OCI-LY3 (cell line): ENCODE measurements around the gene RBM20.

Source experiments
- EZH2phosphoT487 ChIP-seq: fragments of 200-600 bp; shearing (Covaris generic); IDR thresholded peaks from 2 replicates; pipeline ENCODE4 v1.6.1; 2018; ENCODE audit warnings: antibody characterized with exemption, mixed run types, low read depth
- TF ChIP-seq, protein P1 (sequence below): fragments of 200-600, 300-600 bp; sonication (generic); IDR thresholded peaks from 2 replicates; pipeline ENCODE4 v1.5.1; 2014; ENCODE audit warnings: antibody characterized with exemption, low read length, low read depth

DNA sequence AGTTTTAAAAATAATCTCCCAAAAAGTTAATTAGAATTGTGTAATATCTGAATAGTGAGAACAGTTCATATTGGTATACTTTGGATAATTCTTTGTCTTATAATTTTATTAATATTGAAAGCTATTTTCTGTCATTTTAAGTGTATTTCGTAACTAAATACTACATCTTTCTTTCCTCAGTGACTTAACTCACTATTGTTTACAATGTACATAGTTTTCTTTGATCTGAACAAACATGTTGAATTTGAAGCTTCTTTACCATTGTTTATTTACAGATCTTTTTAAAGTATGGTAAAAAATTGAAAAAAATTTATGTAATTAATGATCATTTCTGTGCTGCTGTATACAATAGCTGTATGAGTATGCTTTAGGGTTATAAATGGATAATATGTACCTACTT is 232.7 kb downstream of the RBM20 start:
- TF ChIP-seq, protein P1, sequence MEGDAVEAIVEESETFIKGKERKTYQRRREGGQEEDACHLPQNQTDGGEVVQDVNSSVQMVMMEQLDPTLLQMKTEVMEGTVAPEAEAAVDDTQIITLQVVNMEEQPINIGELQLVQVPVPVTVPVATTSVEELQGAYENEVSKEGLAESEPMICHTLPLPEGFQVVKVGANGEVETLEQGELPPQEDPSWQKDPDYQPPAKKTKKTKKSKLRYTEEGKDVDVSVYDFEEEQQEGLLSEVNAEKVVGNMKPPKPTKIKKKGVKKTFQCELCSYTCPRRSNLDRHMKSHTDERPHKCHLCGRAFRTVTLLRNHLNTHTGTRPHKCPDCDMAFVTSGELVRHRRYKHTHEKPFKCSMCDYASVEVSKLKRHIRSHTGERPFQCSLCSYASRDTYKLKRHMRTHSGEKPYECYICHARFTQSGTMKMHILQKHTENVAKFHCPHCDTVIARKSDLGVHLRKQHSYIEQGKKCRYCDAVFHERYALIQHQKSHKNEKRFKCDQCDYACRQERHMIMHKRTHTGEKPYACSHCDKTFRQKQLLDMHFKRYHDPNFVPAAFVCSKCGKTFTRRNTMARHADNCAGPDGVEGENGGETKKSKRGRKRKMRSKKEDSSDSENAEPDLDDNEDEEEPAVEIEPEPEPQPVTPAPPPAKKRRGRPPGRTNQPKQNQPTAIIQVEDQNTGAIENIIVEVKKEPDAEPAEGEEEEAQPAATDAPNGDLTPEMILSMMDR: no peak
- TF ChIP-seq EZH2phosphoT487: no peak
